H1 (cell line): ENCODE results near the gene RAB8B. TPM values are rescaled to one million over a fixed set of nuclear protein-coding genes. Genes with fewer than 3 reads are reported as not detected.

Experiments
- CHD2 ChIP-seq: IDR thresholded peaks from 2 replicates; pipeline ENCODE4 v1.6.1; 2012; ENCODE audit warnings: low read length, improper control_type of control experiment
- KDM4A ChIP-seq: IDR thresholded peaks from one replicate; pipeline ENCODE4 v1.7.1; 2012; ENCODE audit warnings: low read depth, mild to moderate bottlenecking, moderate library complexity, low read length, inconsistent platforms; ENCODE audit not compliant: severe bottlenecking
- POLR2AphosphoS5 ChIP-seq: IDR thresholded peaks from 2 replicates; pipeline ENCODE4 v1.6.1; 2011; ENCODE audit warnings: low read depth, low read length
- RBBP5 ChIP-seq: IDR thresholded peaks from 2 replicates; pipeline ENCODE4 v1.7.1; 2012; ENCODE audit warnings: low read depth, mild to moderate bottlenecking, inconsistent platforms, low read length, moderate library complexity, borderline replicate concordance
- RNF2 ChIP-seq: fragments of 200-900, 300-1000 bp; sonication (generic); IDR thresholded peaks from 2 replicates; pipeline ENCODE4 v1.7.1; 2016; ENCODE audit warnings: borderline replicate concordance, low read depth, mild to moderate bottlenecking, antibody characterized with exemption, low read length; ENCODE audit not compliant: poor library complexity, severe bottlenecking; ENCODE audit errors: missing control alignments
- SIN3A ChIP-seq, 2 experiments: IDR thresholded peaks in 1 of 2; conservative IDR thresholded peaks in 1 of 2; 2 replicates each; pipeline ENCODE4 v1.6.1; 2011 to 2012; ENCODE audit warnings: low read length in 2 of 2, improper control_type of control experiment in 1 of 2, low read depth in 1 of 2, mild to moderate bottlenecking in 1 of 2
- SUZ12 ChIP-seq: fragments of 200-600 bp; sonication (generic); IDR thresholded peaks from 2 replicates; pipeline ENCODE4 v1.6.1; 2012; ENCODE audit warnings: mild to moderate bottlenecking, inconsistent platforms, low read length, moderate library complexity, mixed read lengths
- TAF1 ChIP-seq: IDR thresholded peaks from 2 replicates; pipeline ENCODE4 v1.6.1; 2011; ENCODE audit warnings: mild to moderate bottlenecking, low read depth, low read length
- TEAD4 ChIP-seq: IDR thresholded peaks from 2 replicates; pipeline ENCODE4 v1.6.1; 2012; ENCODE audit warnings: low read depth, low read length, inconsistent platforms, mixed read lengths
- polyA plus RNA-seq, 7 experiments: library from polyadenylated mRNA; depleted of rRNA in 3 of 7; stranded (reverse) in 5 of 7; unstranded in 2 of 7; fragments of >200 nt in 5 of 7; fragments of 200-250 nt in 2 of 7; gene quantifications; 1 replicate in 5 of 7; 2 replicates in 1 of 7; 4 replicates in 1 of 7; pipeline versions ENCODE4 v1.2.1 to v1.2.3, GENCODE V29; 2011 to 2013; ENCODE audit warnings: missing spikeins in 2 of 7, mixed read lengths in 2 of 7
- total RNA-seq: library from RNA; stranded (reverse); fragmentation: NEBNext Ultra II Directional; extraction: Animal tissue kit (Norgen Biotek cat#: 25700); gene quantifications from 2 replicates; pipeline ENCODE4 v1.2.1, GENCODE V29; 2021
- TF ChIP-seq, protein P1 (sequence below): fragments of 300-600 bp; sonication (generic); IDR thresholded peaks from 2 replicates; pipeline ENCODE4 v1.7.1; 2012; ENCODE audit warnings: low read length, moderate library complexity, mild to moderate bottlenecking, inconsistent platforms; ENCODE audit not compliant: insufficient replicate concordance
- TF ChIP-seq, protein P2 (sequence below): IDR thresholded peaks from 2 replicates; pipeline ENCODE4 v1.6.1; 2011; ENCODE audit warnings: low read depth, mild to moderate bottlenecking, low read length; ENCODE audit not compliant: insufficient read depth

The RAB8B gene
- total and polyA plus RNA-seq, 2 of the 8 experiments (the other 6 are each of a cell fraction or from before 2014, with no cell fraction given), result 9.5 to 47.8 TPM

DNA sequence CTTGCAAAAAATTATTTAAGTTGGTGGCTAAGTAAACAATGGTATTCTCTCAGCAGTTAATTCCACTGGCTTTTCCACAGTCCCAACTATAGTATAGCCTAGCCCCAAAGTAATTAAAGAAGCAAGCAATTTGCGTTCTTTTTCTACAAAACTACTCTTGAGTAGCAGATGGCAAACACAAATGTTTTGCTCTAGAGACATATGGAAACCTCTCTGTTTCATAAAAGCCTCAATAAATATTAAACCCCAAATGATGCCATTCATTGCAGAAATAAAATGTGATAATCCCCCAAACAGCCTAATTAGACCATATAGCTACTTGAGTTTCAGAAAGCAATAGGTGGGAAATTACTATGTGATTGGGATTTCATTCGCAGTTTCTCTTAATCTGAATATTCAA, 8.7 kb upstream of the RAB8B start (continued):
- TF ChIP-seq, protein P1, sequence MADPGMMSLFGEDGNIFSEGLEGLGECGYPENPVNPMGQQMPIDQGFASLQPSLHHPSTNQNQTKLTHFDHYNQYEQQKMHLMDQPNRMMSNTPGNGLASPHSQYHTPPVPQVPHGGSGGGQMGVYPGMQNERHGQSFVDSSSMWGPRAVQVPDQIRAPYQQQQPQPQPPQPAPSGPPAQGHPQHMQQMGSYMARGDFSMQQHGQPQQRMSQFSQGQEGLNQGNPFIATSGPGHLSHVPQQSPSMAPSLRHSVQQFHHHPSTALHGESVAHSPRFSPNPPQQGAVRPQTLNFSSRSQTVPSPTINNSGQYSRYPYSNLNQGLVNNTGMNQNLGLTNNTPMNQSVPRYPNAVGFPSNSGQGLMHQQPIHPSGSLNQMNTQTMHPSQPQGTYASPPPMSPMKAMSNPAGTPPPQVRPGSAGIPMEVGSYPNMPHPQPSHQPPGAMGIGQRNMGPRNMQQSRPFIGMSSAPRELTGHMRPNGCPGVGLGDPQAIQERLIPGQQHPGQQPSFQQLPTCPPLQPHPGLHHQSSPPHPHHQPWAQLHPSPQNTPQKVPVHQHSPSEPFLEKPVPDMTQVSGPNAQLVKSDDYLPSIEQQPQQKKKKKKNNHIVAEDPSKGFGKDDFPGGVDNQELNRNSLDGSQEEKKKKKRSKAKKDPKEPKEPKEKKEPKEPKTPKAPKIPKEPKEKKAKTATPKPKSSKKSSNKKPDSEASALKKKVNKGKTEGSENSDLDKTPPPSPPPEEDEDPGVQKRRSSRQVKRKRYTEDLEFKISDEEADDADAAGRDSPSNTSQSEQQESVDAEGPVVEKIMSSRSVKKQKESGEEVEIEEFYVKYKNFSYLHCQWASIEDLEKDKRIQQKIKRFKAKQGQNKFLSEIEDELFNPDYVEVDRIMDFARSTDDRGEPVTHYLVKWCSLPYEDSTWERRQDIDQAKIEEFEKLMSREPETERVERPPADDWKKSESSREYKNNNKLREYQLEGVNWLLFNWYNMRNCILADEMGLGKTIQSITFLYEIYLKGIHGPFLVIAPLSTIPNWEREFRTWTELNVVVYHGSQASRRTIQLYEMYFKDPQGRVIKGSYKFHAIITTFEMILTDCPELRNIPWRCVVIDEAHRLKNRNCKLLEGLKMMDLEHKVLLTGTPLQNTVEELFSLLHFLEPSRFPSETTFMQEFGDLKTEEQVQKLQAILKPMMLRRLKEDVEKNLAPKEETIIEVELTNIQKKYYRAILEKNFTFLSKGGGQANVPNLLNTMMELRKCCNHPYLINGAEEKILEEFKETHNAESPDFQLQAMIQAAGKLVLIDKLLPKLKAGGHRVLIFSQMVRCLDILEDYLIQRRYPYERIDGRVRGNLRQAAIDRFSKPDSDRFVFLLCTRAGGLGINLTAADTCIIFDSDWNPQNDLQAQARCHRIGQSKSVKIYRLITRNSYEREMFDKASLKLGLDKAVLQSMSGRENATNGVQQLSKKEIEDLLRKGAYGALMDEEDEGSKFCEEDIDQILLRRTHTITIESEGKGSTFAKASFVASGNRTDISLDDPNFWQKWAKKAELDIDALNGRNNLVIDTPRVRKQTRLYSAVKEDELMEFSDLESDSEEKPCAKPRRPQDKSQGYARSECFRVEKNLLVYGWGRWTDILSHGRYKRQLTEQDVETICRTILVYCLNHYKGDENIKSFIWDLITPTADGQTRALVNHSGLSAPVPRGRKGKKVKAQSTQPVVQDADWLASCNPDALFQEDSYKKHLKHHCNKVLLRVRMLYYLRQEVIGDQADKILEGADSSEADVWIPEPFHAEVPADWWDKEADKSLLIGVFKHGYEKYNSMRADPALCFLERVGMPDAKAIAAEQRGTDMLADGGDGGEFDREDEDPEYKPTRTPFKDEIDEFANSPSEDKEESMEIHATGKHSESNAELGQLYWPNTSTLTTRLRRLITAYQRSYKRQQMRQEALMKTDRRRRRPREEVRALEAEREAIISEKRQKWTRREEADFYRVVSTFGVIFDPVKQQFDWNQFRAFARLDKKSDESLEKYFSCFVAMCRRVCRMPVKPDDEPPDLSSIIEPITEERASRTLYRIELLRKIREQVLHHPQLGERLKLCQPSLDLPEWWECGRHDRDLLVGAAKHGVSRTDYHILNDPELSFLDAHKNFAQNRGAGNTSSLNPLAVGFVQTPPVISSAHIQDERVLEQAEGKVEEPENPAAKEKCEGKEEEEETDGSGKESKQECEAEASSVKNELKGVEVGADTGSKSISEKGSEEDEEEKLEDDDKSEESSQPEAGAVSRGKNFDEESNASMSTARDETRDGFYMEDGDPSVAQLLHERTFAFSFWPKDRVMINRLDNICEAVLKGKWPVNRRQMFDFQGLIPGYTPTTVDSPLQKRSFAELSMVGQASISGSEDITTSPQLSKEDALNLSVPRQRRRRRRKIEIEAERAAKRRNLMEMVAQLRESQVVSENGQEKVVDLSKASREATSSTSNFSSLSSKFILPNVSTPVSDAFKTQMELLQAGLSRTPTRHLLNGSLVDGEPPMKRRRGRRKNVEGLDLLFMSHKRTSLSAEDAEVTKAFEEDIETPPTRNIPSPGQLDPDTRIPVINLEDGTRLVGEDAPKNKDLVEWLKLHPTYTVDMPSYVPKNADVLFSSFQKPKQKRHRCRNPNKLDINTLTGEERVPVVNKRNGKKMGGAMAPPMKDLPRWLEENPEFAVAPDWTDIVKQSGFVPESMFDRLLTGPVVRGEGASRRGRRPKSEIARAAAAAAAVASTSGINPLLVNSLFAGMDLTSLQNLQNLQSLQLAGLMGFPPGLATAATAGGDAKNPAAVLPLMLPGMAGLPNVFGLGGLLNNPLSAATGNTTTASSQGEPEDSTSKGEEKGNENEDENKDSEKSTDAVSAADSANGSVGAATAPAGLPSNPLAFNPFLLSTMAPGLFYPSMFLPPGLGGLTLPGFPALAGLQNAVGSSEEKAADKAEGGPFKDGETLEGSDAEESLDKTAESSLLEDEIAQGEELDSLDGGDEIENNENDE, result no peak
- no peak for TF ChIP-seq TEAD4
- TF ChIP-seq KDM4A, result no peak
- no peak for TF ChIP-seq SIN3A (conservative IDR thresholded peaks at IDR 0.05 in 1 of 2, IDR thresholded peaks at IDR 0.05 in 1 of 2; ENCODE audit: low read depth in 1 of 2, low read length in 2 of 2)
- TF ChIP-seq POLR2AphosphoS5, result no peak
- TF ChIP-seq CHD2, result no peak
- TF ChIP-seq TAF1, result no peak
- TF ChIP-seq, protein P2, sequence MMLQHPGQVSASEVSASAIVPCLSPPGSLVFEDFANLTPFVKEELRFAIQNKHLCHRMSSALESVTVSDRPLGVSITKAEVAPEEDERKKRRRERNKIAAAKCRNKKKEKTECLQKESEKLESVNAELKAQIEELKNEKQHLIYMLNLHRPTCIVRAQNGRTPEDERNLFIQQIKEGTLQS, result no peak
- no peak for TF ChIP-seq RNF2
- TF ChIP-seq SUZ12, result no peak
- no peak for TF ChIP-seq RBBP5
